H1 (cell line): Measurements from ENCODE around the gene PTH1R. TPM values are rescaled to one million over a fixed set of nuclear protein-coding genes. Genes with fewer than 3 reads are reported as not detected.

Source experiments
- CTCF ChIA-PET: fragments of 300-600 bp; sonication (Branson Sonifier 250); formaldehyde crosslinking; loops from one replicate; lab custom pipeline; 2021; ENCODE audit not compliant: partially characterized antibody; lab: Charles Lee
- POLR2A ChIA-PET: fragments of 300-600 bp; sonication (Branson Sonifier 250); formaldehyde crosslinking; loops from one replicate; lab custom pipeline; 2021; ENCODE audit warnings: inconsistent platforms; ENCODE audit not compliant: partially characterized antibody; lab: Charles Lee
- DNase-seq, 2 experiments: peaks; one replicate each; pipeline versions ENCODE4 v3.0.0 to v3.0.0-alpha.2; 2010 to 2022; ENCODE audit warnings: low spot score in 2 of 2, low read depth in 1 of 2, mixed read lengths in 1 of 2
- FAIRE-seq: peaks from 2 replicates; lab custom pipeline; 2011; peaks lifted over from hg19 to GRCh38; lab: Jason Lieb, UNC
- H2AFZ ChIP-seq: 2 replicates; pipeline ENCODE4 v1.8.1; 2012; ENCODE audit warnings: low read length, inconsistent platforms
- H2AK5ac ChIP-seq: 2 replicates; pipeline ENCODE4 v1.6.1; 2013; ENCODE audit warnings: low read depth, low read length
- H2BK120ac ChIP-seq: replicated peaks from 2 replicates; pipeline ENCODE3; 2013; ENCODE audit warnings: low read depth, low read length, inconsistent platforms
- H2BK12ac ChIP-seq: 2 replicates; pipeline ENCODE4 v1.6.1; 2013; ENCODE audit warnings: low read depth, low read length
- H2BK15ac ChIP-seq: 2 replicates; pipeline ENCODE4 v1.6.1; 2013; ENCODE audit warnings: low read length
- H2BK20ac ChIP-seq: 2 replicates; pipeline ENCODE4 v1.6.1; 2013; ENCODE audit warnings: low read length
- H2BK5ac ChIP-seq: 2 replicates; pipeline ENCODE4 v1.6.1; 2013; ENCODE audit warnings: low read depth, low read length
- H3K14ac ChIP-seq: 2 replicates; pipeline ENCODE4 v1.6.1; 2013; ENCODE audit warnings: inconsistent platforms; ENCODE audit not compliant: insufficient read length
- H3K18ac ChIP-seq: 2 replicates; pipeline ENCODE4 v1.6.1; 2013; ENCODE audit warnings: low read length; ENCODE audit errors: extremely low read depth
- H3K23ac ChIP-seq: 2 replicates; pipeline ENCODE4 v1.6.1; 2013; ENCODE audit warnings: inconsistent platforms; ENCODE audit not compliant: insufficient read length
- H3K23me2 ChIP-seq: 2 replicates; pipeline ENCODE4 v1.6.1; 2013; ENCODE audit warnings: low read depth, low read length
- H3K27ac ChIP-seq: 2 replicates; pipeline ENCODE4 v1.6.1; 2011; ENCODE audit warnings: low read depth, low read length, inconsistent platforms
- H3K27me3 ChIP-seq, 4 experiments: replicated peaks in 1 of 4; 1 replicate in 1 of 4; 2 replicates in 3 of 4; pipeline versions ENCODE4 v1.6.1 to v1.8.1; 2011 to 2013; ENCODE audit warnings: low read length in 3 of 4, mild to moderate bottlenecking in 3 of 4, inconsistent platforms in 2 of 4, mixed read lengths in 2 of 4, moderate library complexity in 1 of 4; ENCODE audit not compliant: control insufficient read depth in 3 of 4, insufficient read depth in 3 of 4; ENCODE audit errors: extremely low read depth in 1 of 4
- H3K36me3 ChIP-seq, 4 experiments: 2 replicates each; pipeline versions ENCODE4 v1.6.1 to v1.8.1; 2011 to 2013; ENCODE audit warnings: mild to moderate bottlenecking in 4 of 4, low read length in 3 of 4, moderate library complexity in 2 of 4, control low read depth in 1 of 4, inconsistent platforms in 1 of 4; ENCODE audit not compliant: insufficient read depth in 4 of 4, control insufficient read depth in 2 of 4
- H3K4ac ChIP-seq: replicated peaks from 2 replicates; pipeline ENCODE3; 2013; ENCODE audit warnings: low read length, low read depth, mixed read lengths, inconsistent platforms; ENCODE audit not compliant: insufficient read length
- H3K4me1 ChIP-seq, 4 experiments: replicated peaks in 1 of 4; 1 replicate in 1 of 4; 2 replicates in 3 of 4; pipeline versions ENCODE4 v1.6.1 to v1.8.1; 2011 to 2013; ENCODE audit warnings: low read length in 3 of 4, inconsistent platforms in 2 of 4, mixed read lengths in 1 of 4; ENCODE audit not compliant: insufficient read depth in 4 of 4, control insufficient read depth in 3 of 4
- H3K4me2 ChIP-seq, 2 experiments: 2 replicates each; pipeline versions ENCODE4 v1.6.1 to v1.8.1; 2011 to 2013; ENCODE audit warnings: low read depth in 2 of 2, low read length in 2 of 2, control low read depth in 1 of 2, inconsistent platforms in 1 of 2, mild to moderate bottlenecking in 1 of 2; ENCODE audit not compliant: insufficient read depth in 1 of 2
- H3K4me3 ChIP-seq, 4 experiments: fragments of 200-600, 300-600 bp in 1 of 4; sonication (generic), shearing (Covaris generic), sonication (Bioruptor Twin) in 1 of 4; 2 replicates each; pipeline versions ENCODE4 v1.5.1 to v1.8.1; 2011 to 2016; ENCODE audit warnings: low read length in 4 of 4, low read depth in 3 of 4, control low read depth in 2 of 4, inconsistent platforms in 2 of 4, mild to moderate bottlenecking in 2 of 4, mixed read lengths in 1 of 4, moderate library complexity in 1 of 4; ENCODE audit not compliant: insufficient read depth in 2 of 4; ENCODE audit errors: extremely low read depth in 1 of 4
- H3K56ac ChIP-seq: replicated peaks from 2 replicates; pipeline ENCODE3; 2013; ENCODE audit warnings: low read depth, mild to moderate bottlenecking, mixed read lengths, low read length, inconsistent platforms; ENCODE audit not compliant: insufficient read length
- H3K79me1 ChIP-seq: 2 replicates; pipeline ENCODE4 v1.6.1; 2013; ENCODE audit warnings: low read depth, low read length, control low read depth
- H3K79me2 ChIP-seq, 2 experiments: 2 replicates each; pipeline versions ENCODE4 v1.6.1 to v1.8.1; 2012 to 2013; ENCODE audit warnings: low read length in 2 of 2, mild to moderate bottlenecking in 2 of 2, inconsistent platforms in 1 of 2; ENCODE audit not compliant: insufficient read depth in 2 of 2, control insufficient read depth in 1 of 2
- H3K9ac ChIP-seq, 4 experiments: replicated peaks in 1 of 4; 1 replicate in 1 of 4; 2 replicates in 3 of 4; pipeline versions ENCODE4 v1.6.1 to v1.8.1; 2011 to 2013; ENCODE audit warnings: low read depth in 3 of 4, low read length in 3 of 4, control low read depth in 2 of 4, mild to moderate bottlenecking in 2 of 4, moderate library complexity in 2 of 4, inconsistent platforms in 1 of 4; ENCODE audit errors: extremely low read depth in 1 of 4
- H3K9me3 ChIP-seq, 2 experiments: 2 replicates each; pipeline versions ENCODE4 v1.6.1 to v1.8.1; 2012 to 2013; ENCODE audit warnings: mild to moderate bottlenecking in 2 of 2, moderate library complexity in 2 of 2, control low read depth in 1 of 2, inconsistent platforms in 1 of 2, low read depth in 1 of 2, low read length in 1 of 2, mixed read lengths in 1 of 2; ENCODE audit not compliant: insufficient read depth in 2 of 2
- H4K20me1 ChIP-seq, 2 experiments: replicated peaks in 1 of 2; 2 replicates each; pipeline versions ENCODE3 to v1.8.1; 2011 to 2013; ENCODE audit warnings: inconsistent platforms in 2 of 2, low read length in 2 of 2, mild to moderate bottlenecking in 1 of 2; ENCODE audit not compliant: insufficient read depth in 2 of 2, control insufficient read depth in 1 of 2
- H4K5ac ChIP-seq: 2 replicates; pipeline ENCODE4 v1.6.1; 2013; ENCODE audit warnings: low read length, low read depth, mixed read lengths, inconsistent platforms; ENCODE audit not compliant: insufficient read length
- H4K8ac ChIP-seq: 2 replicates; pipeline ENCODE4 v1.8.0; 2013; ENCODE audit warnings: mild to moderate bottlenecking, moderate library complexity, low read length, inconsistent platforms; ENCODE audit not compliant: insufficient read depth; ENCODE audit errors: extremely low read depth
- H4K91ac ChIP-seq: replicated peaks from 2 replicates; pipeline ENCODE3; 2013; ENCODE audit warnings: low read length, mixed read lengths, inconsistent platforms; ENCODE audit not compliant: insufficient read length
- CREB1 ChIP-seq: IDR thresholded peaks from 2 replicates; pipeline ENCODE4 v1.6.1; 2012; ENCODE audit warnings: inconsistent platforms
- CTCF ChIP-seq, 3 experiments: IDR thresholded peaks; 1 replicate in 2 of 3; 2 replicates in 1 of 3; pipeline versions ENCODE4 v1.5.1 to v1.6.1; 2011; ENCODE audit warnings: low read length in 3 of 3, mild to moderate bottlenecking in 3 of 3, inconsistent platforms in 2 of 3, low read depth in 1 of 3, moderate library complexity in 1 of 3; ENCODE audit not compliant: insufficient read depth in 1 of 3; ENCODE audit errors: control extremely low read depth in 1 of 3
- PHF8 ChIP-seq: fragments of 200-600 bp; sonication (generic); conservative IDR thresholded peaks from 2 replicates; pipeline ENCODE4 v1.7.1; 2012; ENCODE audit warnings: low read depth, mild to moderate bottlenecking, inconsistent platforms, low read length, moderate library complexity
- POLR2A ChIP-seq, 2 experiments: IDR thresholded peaks; 1 replicate in 1 of 2; 2 replicates in 1 of 2; pipeline ENCODE4 v1.6.1; 2011; ENCODE audit warnings: low read depth in 2 of 2, low read length in 2 of 2, mild to moderate bottlenecking in 2 of 2; ENCODE audit errors: control extremely low read depth in 1 of 2
- POLR2AphosphoS5 ChIP-seq: IDR thresholded peaks from 2 replicates; pipeline ENCODE4 v1.6.1; 2011; ENCODE audit warnings: low read depth, low read length
- WGBS, 2 experiments: shearing (Covaris generic) in 1 of 2; methylation state at CpG; one replicate each; pipeline versions ENCODE4 v1.1.6 to v1.1.7; 2013 to 2015; ENCODE audit warnings: low lambda C conversion rate in 2 of 2, mixed read lengths in 2 of 2, inconsistent platforms in 1 of 2, low coverage in 1 of 2, missing lambda C conversion rate in 1 of 2; ENCODE audit not compliant: insufficient replicate concordance in 2 of 2, insufficient coverage in 1 of 2, insufficient read length in 1 of 2; ENCODE audit errors: extremely low coverage in 1 of 2, missing lambda C conversion rate in 1 of 2; 5-methylcytosine and 5-hydroxymethylcytosine counted together
- polyA plus RNA-seq, 7 experiments: library from polyadenylated mRNA; depleted of rRNA in 3 of 7; stranded (reverse) in 5 of 7; unstranded in 2 of 7; fragments of >200 nt in 5 of 7; fragments of 200-250 nt in 2 of 7; gene quantifications; 1 replicate in 5 of 7; 2 replicates in 1 of 7; 4 replicates in 1 of 7; pipeline versions ENCODE4 v1.2.1 to v1.2.3, GENCODE V29; 2011 to 2013; ENCODE audit warnings: missing spikeins in 2 of 7, mixed read lengths in 2 of 7
- total RNA-seq: library from RNA; stranded (reverse); fragmentation: NEBNext Ultra II Directional; extraction: Animal tissue kit (Norgen Biotek cat#: 25700); gene quantifications from 2 replicates; pipeline ENCODE4 v1.2.1, GENCODE V29; 2021

PTH1R gene
- total and polyA plus RNA-seq, 2 of the 8 experiments (the other 6 are each of a cell fraction or from before 2014, with no cell fraction given) = 0.57 to 1.5 TPM

GRCh38 chr3:46847744-46848143, 29.8 kb upstream of the PTH1R start:
- Histone ChIP-seq H3K56ac (no peak overlapping the region), H4K8ac (no peak overlapping the region), H3K9ac (no peak overlapping the region), H3K79me2 (no peaks in the 10 kb centered on the region), H3K4me2 (no peak overlapping the region), H3K23ac (no peak overlapping the region), H3K79me1 (no peaks in the 10 kb centered on the region), H4K5ac (no peak overlapping the region), H3K4ac (no peak overlapping the region), H3K14ac (no peak overlapping the region), H3K36me3 (no peaks in the 10 kb centered on the region), H3K27me3 (peaks cover 0 to 13% (median 5%) of the 10 kb centered on the region in 4 experiments; a peak in 4 of 7 replicates), H4K91ac (no peak overlapping the region), H3K23me2 (peaks cover 4% of the 10 kb centered on the region; the same call in 1 of the 2 replicates), H2AK5ac (no peak overlapping the region), H4K20me1 (no peaks in the 10 kb centered on the region), H3K18ac (no peak overlapping the region), H3K4me3 (no peak overlapping the region), H3K27ac (no peak overlapping the region), H2BK15ac (no peak overlapping the region), H2AFZ (no peak overlapping the region), H3K9me3 (no peaks in the 10 kb centered on the region), H2BK120ac (no peak overlapping the region), H2BK5ac (no peak overlapping the region), H2BK12ac (no peak overlapping the region), H2BK20ac (no peak overlapping the region), H3K4me1 (peaks cover 0 to 10% (median 8%) of the 10 kb centered on the region in 4 experiments; a peak in 6 of 7 replicates)
- FAIRE-seq (no peak), DNase-seq (no peak)
- TF ChIP-seq POLR2AphosphoS5 (no peak), PHF8 (no peak), POLR2A (IDR thresholded peaks at IDR 0.05; ENCODE audit: control extremely low read depth in 1 of 2, low read depth in 2 of 2, low read length in 2 of 2) (no peak), CTCF (IDR thresholded peaks at IDR 0.05; ENCODE audit: control extremely low read depth in 1 of 3, insufficient read depth in 1 of 3, low read depth in 1 of 3, low read length in 3 of 3) (no peak), CREB1 (no peak)
- 91% methylated on average over 5 of the region's 5 CpGs; no CpG with 5 or more reads in 1 of the 2 experiments for WGBS, 2 experiments
- ChIA-PET POLR2A (interaction anchor here (1.3 kb wide), 1 partner anchor 129 kb away, joined by 3 read pairs; the partner anchor contains the start of gene CCDC12), CTCF (interaction anchor here (0.7 to 5.7 kb wide), 33 partner anchors 11 to 363 kb away, joined by 3 to 38 read pairs (median 4); partner anchors contain the start of genes MYL3, PRSS50 and PTH1R)
